Measurements from ENCODE around the gene PLEKHB2. TPM values are rescaled to one million over a fixed set of nuclear protein-coding genes. Genes with fewer than 3 reads are reported as not detected.

Gene PLEKHB2
- total RNA-seq, 2 donors from 2014 or later: 128 to 141 TPM

DNA sequence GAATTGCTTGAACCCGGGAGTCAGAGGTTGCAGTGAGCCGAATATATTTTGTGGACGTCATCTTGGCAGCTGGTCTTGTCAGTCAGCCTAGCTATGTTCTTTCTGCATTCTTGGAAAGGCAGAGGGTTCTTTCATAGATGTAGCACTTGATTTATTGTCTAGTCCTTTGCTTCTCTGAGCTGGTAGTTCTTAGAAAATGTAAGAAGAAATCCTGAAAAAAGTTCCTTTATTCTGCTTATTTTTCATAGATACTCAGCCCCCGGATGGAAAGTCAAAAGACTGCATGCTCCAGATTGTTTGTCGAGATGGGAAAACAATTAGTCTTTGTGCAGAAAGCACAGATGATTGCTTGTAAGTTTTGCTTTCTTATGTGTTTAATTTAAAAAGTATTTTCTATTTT is 21.3 kb downstream of the PLEKHB2 start:
- Histone ChIP-seq H3K4me3 (no peak overlapping the region), H3K4me1 (no peaks in the 10 kb centered on the region), H3K27ac (no peak overlapping the region), H3K27me3 (no peaks in the 10 kb centered on the region), H3K36me3 (no peaks in the 10 kb centered on the region), H3K9me3 (no peaks in the 10 kb centered on the region), H3K9ac (ENCODE audit: low read depth in 2 of 2, low read length in 2 of 2) (no peak overlapping the region)
- no peak for DNase-seq
- TF ChIP-seq, protein P1, sequence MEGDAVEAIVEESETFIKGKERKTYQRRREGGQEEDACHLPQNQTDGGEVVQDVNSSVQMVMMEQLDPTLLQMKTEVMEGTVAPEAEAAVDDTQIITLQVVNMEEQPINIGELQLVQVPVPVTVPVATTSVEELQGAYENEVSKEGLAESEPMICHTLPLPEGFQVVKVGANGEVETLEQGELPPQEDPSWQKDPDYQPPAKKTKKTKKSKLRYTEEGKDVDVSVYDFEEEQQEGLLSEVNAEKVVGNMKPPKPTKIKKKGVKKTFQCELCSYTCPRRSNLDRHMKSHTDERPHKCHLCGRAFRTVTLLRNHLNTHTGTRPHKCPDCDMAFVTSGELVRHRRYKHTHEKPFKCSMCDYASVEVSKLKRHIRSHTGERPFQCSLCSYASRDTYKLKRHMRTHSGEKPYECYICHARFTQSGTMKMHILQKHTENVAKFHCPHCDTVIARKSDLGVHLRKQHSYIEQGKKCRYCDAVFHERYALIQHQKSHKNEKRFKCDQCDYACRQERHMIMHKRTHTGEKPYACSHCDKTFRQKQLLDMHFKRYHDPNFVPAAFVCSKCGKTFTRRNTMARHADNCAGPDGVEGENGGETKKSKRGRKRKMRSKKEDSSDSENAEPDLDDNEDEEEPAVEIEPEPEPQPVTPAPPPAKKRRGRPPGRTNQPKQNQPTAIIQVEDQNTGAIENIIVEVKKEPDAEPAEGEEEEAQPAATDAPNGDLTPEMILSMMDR (IDR thresholded peaks at IDR 0.05): no peak
- intact Hi-C loops (cut with DNase I): no loop called here

DNA sequence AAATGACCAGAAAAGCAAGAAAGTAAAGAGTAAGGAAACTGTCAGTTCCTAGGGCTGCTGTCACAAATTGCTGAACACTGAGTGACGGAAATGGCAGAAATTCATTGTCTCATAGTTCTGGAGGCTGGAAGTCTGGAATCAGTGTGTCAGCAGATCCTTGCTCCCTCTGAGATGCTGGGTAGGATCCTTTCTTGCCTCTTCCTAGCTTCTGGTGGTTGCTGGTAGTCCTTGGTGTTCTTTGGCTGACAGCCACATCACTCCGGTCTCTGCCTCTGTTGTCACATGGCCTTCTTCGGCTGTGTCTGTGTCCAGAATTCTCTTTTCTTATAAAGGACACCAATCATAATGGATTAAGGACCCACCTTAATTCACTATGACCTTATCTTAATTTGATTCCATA is 21.9 kb downstream of the PLEKHB2 start:
- intact Hi-C loops (cut with DNase I): no loop called here
- no peaks in the 10 kb centered on the region for H3K36me3 ChIP-seq

DNA sequence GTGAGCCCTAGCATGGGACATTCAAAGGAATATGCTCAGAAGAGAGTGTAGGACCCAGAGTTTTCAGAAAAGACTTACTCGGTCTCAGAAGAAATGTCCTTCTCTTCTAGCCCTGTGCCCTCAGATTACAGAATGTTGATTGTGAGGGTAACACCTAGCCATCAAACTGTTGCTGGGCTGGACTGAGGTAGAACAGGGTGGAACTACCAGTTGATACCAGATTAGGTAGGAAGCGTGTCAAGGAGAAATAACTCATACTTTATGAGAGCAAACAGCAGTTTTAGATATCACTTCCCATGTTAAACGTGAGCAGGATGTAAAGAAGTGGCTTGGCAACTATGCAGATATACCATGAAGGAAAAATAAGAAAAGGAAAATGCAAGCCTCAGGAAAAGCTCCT is 22.8 kb downstream of the PLEKHB2 start:
- Histone ChIP-seq H3K9ac (ENCODE audit: low read depth in 2 of 2, low read length in 2 of 2) (no peak overlapping the region), H3K27me3 (no peaks in the 10 kb centered on the region), H3K4me3 (no peak overlapping the region), H3K36me3 (no peaks in the 10 kb centered on the region), H3K27ac (no peak overlapping the region), H3K4me1 (no peaks in the 10 kb centered on the region), H3K9me3 (no peaks in the 10 kb centered on the region)
- TF ChIP-seq, protein P1 (IDR thresholded peaks at IDR 0.05): no peak
- intact Hi-C loops (cut with DNase I): no loop called here
- no peak for DNase-seq

More for the DNA sequence above, 21.9 kb downstream of the PLEKHB2 start:
- TF ChIP-seq, protein P1 (IDR thresholded peaks at IDR 0.05): no peak
- Histone ChIP-seq H3K9me3 (no peaks in the 10 kb centered on the region), H3K4me3 (no peak overlapping the region), H3K4me1 (no peaks in the 10 kb centered on the region), H3K27ac (no peak overlapping the region), H3K27me3 (no peaks in the 10 kb centered on the region), H3K9ac (ENCODE audit: low read depth in 2 of 2, low read length in 2 of 2) (no peak overlapping the region)
- no peak for DNase-seq

DNA sequence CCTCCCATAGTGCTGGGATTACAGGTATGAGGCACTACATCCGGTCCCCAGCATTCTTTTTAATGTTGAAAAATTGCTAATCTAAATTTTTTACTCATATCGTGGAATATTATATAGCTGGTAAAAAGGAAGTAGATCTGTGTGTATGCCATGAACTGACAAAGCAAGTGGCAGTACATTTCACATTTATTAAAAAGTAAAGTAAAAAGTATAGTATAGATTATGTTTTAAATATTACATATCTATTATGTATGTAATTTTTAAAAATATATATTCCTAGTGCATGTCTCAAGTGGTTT is 25.1 kb downstream of the PLEKHB2 start:
- no peak overlapping the region for H3K27ac ChIP-seq
- H3K36me3 ChIP-seq: no peaks in the 10 kb centered on the region
- no peaks in the 10 kb centered on the region for H3K4me1 ChIP-seq
- no peaks in the 10 kb centered on the region for H3K27me3 ChIP-seq
- DNase-seq: no peak
- no peak overlapping the region for H3K9ac ChIP-seq (ENCODE audit: low read depth in 2 of 2, low read length in 2 of 2)
- H3K4me3 ChIP-seq: no peak overlapping the region
- intact Hi-C loops (cut with DNase I): no loop called here
- TF ChIP-seq, protein P1 (IDR thresholded peaks at IDR 0.05): no peak
- H3K9me3 ChIP-seq: no peaks in the 10 kb centered on the region

DNA sequence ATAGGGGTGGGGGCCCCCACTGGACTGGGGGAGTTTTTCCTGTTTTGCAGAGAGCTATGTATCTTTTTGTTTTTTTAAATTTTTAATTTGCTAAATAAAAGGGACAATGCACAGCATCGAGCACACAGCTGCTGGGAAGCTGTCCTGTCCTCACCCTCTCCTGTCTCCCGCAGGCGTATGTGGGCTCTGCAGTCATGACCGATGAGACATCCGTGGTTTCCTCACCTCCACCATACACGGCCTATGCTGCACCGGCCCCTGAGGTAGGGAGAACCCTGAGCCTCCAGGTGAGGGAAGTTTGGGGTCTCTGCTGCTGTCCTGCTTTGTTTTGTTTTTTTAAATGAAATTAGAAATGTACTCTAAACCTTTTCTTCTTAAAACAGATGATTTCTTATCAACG is 27.6 kb downstream of the PLEKHB2 start:
- TF ChIP-seq, protein P1 (IDR thresholded peaks at IDR 0.05): no peak
- Histone ChIP-seq H3K9me3 (no peaks in the 10 kb centered on the region), H3K9ac (ENCODE audit: low read depth in 2 of 2, low read length in 2 of 2) (no peak overlapping the region), H3K27ac (no peak overlapping the region), H3K36me3 (no peaks in the 10 kb centered on the region), H3K4me3 (no peak overlapping the region), H3K4me1 (no peaks in the 10 kb centered on the region), H3K27me3 (no peaks in the 10 kb centered on the region)
- intact Hi-C loops (cut with DNase I): no loop called here
- DNase-seq: no peak

DNA sequence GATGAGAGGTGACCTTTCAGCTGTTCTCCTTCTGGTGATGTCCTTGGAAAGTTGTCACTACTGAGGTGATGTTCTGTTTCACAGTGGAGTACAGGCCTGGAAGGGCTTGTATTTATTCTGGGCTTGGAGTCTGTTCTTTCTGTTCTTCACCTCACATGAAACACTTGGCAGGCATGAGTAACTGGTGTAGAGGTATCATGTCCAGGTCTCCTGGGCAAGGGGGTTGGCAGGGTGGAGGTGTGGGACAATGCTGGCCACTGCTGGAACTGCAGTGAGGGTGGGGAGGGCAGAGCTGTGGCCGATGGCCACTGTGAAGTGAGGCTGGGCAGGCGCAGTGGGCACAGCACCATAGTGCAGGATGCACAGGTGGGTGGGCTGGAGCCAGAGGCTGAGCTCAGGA is 35.4 kb downstream of the PLEKHB2 start:
- no peak for DNase-seq
- Histone ChIP-seq H3K4me1 (no peaks in the 10 kb centered on the region), H3K4me3 (no peak overlapping the region), H3K9ac (ENCODE audit: low read depth in 2 of 2, low read length in 2 of 2) (no peak overlapping the region), H3K36me3 (peaks cover 20% of the 10 kb centered on the region), H3K27ac (no peak overlapping the region), H3K9me3 (no peaks in the 10 kb centered on the region), H3K27me3 (no peaks in the 10 kb centered on the region)
- intact Hi-C loops (cut with DNase I): no loop called here
- TF ChIP-seq, protein P1 (IDR thresholded peaks at IDR 0.05): no peak

Data from colonic mucosa (tissue), 4 donors.